Muscle layer of colon (tissue), 2 donors: ENCODE measurements around the gene TGFBR3.

ENCODE experiments used
- H3K27ac ChIP-seq: one replicate; pipeline ENCODE4 v1.7.0; 2013; ENCODE audit warnings: low read depth, mild to moderate bottlenecking, low read length, moderate library complexity
- H3K27me3 ChIP-seq, 2 donors: one replicate each; pipeline ENCODE4 v1.7.0; 2013; ENCODE audit warnings: low read length in 2 of 2, mild to moderate bottlenecking in 2 of 2; ENCODE audit not compliant: insufficient read depth in 2 of 2, control insufficient read depth in 1 of 2
- H3K36me3 ChIP-seq: one replicate; pipeline ENCODE4 v1.7.0; 2013; ENCODE audit warnings: mild to moderate bottlenecking, low read length; ENCODE audit not compliant: insufficient read depth
- H3K4me1 ChIP-seq: one replicate; pipeline ENCODE4 v1.7.0; 2013; ENCODE audit warnings: mild to moderate bottlenecking, low read length; ENCODE audit not compliant: insufficient read depth
- H3K4me3 ChIP-seq, 2 donors: one replicate each; pipeline ENCODE4 v1.7.0; 2013; ENCODE audit warnings: low read length in 2 of 2, low read depth in 1 of 2, mild to moderate bottlenecking in 1 of 2, moderate library complexity in 1 of 2
- H3K9ac ChIP-seq: one replicate; pipeline ENCODE4 v1.7.0; 2013; ENCODE audit warnings: low read length
- H3K9me3 ChIP-seq: one replicate; pipeline ENCODE4 v1.7.0; 2013; ENCODE audit warnings: mild to moderate bottlenecking, low read length
- donor health status: abdominal sarcoma.
- donor health status: Adenocarcinoma of cecum.

Gene TGFBR3

DNA sequence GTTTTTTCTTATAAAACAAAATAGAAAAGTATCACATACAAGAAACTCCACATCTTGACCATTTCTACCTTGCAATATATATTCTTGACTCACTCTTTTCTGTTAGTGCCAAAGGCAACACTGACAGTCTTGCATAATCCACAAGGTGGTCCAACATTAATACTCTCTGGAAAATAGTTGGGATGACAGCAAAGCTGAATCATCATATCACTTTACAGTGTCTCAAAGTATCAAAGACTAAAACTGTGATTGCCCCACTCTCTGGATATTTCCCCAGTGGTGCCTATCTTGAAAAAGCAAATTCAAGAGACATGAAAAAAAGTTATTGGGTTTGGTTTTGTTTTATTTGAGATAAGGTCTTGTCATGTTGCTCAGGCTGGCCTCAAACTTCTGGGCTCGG lies 14.6 kb upstream of the TGFBR3 start:
- no peak overlapping the region for H3K9ac ChIP-seq
- H3K36me3 ChIP-seq = no peaks in the 10 kb centered on the region
- H3K27me3 ChIP-seq = no peaks in the 10 kb centered on the region
- no peak overlapping the region for H3K4me3 ChIP-seq
- H3K9me3 ChIP-seq = no peaks in the 10 kb centered on the region
- no peaks in the 10 kb centered on the region for H3K4me1 ChIP-seq
- no peak overlapping the region for H3K27ac ChIP-seq

DNA sequence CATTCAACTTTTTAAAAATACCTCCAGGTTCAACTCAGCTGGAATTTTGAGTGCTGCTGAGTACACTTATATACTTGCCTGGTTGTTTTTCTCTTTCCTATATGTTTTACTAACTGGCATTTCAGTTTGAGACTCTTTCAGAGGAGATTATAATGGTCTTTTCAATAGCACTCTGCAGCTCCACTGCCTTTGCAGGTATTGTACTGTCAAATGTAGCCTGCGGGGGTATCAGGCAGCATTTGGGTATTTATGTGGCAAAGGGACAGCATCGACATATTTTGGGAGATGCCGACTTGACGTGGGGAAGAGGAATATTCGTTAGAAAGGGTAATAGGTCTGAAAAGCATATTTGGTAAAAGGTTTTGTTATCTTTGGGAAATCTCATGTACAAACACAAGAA lies 11.1 kb upstream of the TGFBR3 start:
- no peaks in the 10 kb centered on the region for H3K4me1 ChIP-seq
- no peaks in the 10 kb centered on the region for H3K36me3 ChIP-seq
- H3K4me3 ChIP-seq = no peak overlapping the region
- H3K9me3 ChIP-seq = no peaks in the 10 kb centered on the region
- no peak overlapping the region for H3K9ac ChIP-seq
- no peaks in the 10 kb centered on the region for H3K27me3 ChIP-seq
- no peak overlapping the region for H3K27ac ChIP-seq

DNA sequence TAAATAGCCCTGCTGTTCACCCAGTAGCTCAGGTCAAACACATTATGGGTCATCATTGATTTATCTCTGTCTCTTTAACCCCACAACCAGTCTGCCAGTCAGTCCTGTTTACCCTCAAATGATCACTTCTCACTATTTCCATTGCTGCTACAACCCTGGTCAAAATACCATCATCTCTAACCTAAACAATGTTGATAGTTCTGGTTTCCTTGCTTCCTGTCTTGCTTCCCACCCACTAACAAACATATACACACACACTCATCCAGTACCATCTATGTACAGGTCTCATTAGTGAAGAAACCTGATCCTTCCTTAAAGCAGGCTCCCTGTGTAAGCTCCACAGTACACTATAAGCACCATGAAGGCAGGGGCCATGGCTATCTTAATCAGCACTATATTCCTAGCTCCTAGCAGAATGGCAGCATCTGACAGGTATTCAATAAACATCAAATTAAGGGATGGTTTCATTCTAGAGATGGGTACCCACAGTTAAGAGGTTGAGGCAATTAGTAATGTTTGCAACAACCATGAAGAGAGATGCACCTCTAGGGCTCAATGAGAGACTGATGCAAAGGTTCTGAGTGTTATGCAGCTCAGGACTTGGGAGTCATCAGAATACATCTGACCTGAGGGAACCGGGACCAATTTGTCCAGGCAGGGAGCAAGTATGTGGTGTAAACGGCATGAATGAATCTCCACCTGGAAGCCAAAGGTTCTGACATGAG lies 10.0 kb upstream of the TGFBR3 start:
- Histone ChIP-seq H3K27ac (no peak overlapping the region), H3K4me3 (no peak overlapping the region), H3K4me1 (no peaks in the 10 kb centered on the region), H3K9me3 (no peaks in the 10 kb centered on the region), H3K27me3 (no peaks in the 10 kb centered on the region), H3K9ac (no peak overlapping the region), H3K36me3 (no peaks in the 10 kb centered on the region)

DNA sequence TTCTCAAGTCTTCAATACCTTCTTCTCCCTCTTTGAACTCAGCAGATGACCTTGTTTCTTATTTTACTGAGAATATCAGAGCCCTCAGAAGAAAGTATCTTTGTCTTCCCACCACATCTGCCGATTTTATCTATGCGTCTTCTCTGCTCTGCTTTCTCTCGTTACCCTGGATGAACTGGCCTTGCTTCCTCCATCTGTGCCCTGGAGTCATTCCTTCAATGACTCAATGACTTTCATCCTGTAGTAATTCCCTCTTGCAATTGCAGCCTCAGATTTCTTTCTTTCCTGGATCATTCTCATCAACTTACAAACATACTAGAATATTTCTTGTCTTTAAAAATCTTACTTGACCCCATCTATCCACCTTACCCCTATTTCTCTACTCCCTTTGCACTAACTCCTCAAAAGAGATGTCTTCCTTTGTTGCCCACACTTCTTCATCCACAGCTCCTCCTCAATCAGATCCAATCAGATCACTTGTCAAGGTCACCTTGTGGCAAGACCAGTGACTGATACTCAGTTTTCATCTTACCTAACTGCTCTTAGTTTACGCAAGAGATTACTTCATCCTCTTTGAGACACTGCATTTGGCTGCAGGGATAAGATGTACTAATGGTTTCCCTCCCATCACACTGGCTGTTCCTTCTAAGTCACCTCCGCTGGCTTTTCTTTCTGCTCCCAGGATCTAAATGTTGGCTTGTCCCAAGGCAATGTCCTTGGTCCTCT lies 8.2 kb upstream of the TGFBR3 start:
- H3K36me3 ChIP-seq = no peaks in the 10 kb centered on the region
- no peaks in the 10 kb centered on the region for H3K27me3 ChIP-seq
- H3K4me1 ChIP-seq = no peaks in the 10 kb centered on the region
- H3K4me3 ChIP-seq = no peak overlapping the region
- no peaks in the 10 kb centered on the region for H3K9me3 ChIP-seq
- H3K9ac ChIP-seq = no peak overlapping the region
- no peak overlapping the region for H3K27ac ChIP-seq

DNA sequence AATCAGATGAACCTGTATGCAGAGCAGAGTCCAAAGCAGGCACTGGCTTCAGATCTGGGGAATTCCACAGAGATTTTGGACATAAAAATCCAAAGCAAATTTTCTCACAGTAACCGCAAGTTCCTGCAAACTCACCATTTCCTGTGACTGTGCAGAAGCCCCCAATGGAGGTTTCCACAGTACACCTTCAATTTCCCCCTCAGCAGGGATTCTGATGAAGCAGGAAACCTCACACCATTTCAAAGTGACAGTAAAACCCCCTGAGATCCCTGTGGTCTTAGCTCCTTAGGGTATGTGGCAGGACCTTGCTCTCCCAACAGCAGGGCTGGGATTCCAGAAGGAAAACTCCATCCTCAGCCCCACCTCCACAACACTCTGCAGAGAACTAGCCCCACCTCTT lies 6.0 kb upstream of the TGFBR3 start:
- H3K27ac ChIP-seq = no peak overlapping the region
- no peak overlapping the region for H3K4me3 ChIP-seq
- H3K36me3 ChIP-seq = no peaks in the 10 kb centered on the region
- H3K4me1 ChIP-seq = no peaks in the 10 kb centered on the region
- H3K9me3 ChIP-seq = no peaks in the 10 kb centered on the region
- H3K27me3 ChIP-seq = no peaks in the 10 kb centered on the region
- H3K9ac ChIP-seq = no peak overlapping the region

DNA sequence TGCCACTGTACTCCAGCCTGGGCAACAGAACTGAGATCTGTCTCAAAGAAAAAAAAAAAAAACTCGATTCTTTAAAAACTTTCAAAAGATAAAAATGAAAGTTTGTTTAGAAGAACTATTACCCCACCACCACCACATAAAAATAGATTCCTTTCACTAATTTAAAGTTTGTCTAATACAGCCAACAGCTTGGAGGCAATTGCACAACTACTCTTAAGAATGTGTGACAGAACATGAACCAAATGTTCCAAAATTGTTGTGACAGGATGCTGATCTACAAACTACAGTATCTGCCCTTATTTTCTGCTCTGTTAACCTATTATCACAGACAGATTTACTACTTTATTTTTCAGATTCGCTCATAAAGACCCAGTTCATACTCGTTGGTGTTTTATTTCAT lies 5.5 kb upstream of the TGFBR3 start:
- H3K4me3 ChIP-seq = no peak overlapping the region
- no peaks in the 10 kb centered on the region for H3K27me3 ChIP-seq
- no peak overlapping the region for H3K27ac ChIP-seq
- peaks cover 5% of the 10 kb centered on the region for H3K4me1 ChIP-seq
- no peaks in the 10 kb centered on the region for H3K36me3 ChIP-seq
- no peaks in the 10 kb centered on the region for H3K9me3 ChIP-seq
- H3K9ac ChIP-seq = no peak overlapping the region

DNA sequence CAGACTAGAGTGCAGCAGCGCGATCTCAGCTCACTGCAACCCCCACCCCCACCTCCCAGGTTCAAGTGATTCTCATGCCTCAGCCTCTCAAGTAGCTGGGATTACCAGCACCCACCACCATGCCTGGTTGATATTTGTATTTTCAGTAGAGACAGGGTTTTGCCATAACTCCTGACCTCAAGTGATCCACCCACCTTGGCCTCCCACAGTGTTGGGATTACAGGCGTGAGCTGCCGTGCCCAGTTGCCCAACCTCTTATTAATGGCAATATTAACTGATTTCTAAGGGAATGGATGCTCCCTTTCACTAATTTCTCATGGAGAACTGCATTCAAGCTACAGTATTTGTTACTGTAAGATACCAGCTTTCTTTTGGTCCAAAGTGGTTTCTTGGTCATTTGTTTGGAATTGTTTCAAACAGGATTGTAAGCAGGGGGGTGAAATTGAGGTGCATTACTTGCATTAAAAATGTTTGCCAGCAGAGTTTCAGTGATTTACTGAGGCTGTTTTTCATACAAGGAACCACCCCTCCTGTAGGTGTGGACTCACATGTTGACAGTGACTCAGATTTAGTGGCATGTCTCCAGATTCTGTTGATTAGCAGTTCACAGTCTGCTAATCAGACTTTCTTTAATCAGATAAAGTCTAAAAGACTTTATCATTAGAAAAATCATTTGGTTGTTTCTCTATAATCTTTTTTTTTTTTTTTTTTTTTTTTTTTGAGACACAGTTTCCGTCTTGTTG lies 3.9 kb upstream of the TGFBR3 start:
- Histone ChIP-seq H3K36me3 (no peaks in the 10 kb centered on the region), H3K4me1 (peaks cover 5% of the 10 kb centered on the region), H3K4me3 (no peak overlapping the region), H3K9me3 (no peaks in the 10 kb centered on the region), H3K27ac (no peak overlapping the region), H3K9ac (no peak overlapping the region), H3K27me3 (no peaks in the 10 kb centered on the region)

DNA sequence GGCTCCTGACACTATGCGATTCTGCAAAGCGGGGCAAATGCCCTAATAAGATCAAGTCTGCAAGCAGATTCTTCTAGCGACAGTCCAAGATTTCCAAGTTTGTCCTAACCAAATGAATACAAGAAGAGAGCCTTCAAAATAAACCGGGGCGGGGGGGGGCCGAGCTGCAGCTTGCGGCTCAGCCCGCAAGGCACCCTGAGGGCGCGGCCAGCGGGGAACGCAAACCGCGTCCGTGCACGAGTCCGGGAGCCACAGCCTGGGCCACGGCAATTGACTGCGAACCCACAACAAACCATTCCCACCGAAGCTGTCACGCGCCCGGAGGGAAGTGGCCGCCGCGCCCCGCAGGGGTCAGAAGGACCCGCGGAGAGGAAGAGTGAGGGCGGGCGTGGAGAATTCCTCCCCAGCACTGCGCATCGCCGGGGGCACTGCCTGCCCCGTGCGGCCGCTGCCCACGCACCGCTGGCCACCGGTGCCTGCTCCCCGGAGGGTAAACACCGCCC lies 687 bp downstream of the TGFBR3 start:
- H3K36me3 ChIP-seq = no peaks in the 10 kb centered on the region
- H3K4me1 ChIP-seq = peaks cover 21% of the 10 kb centered on the region
- H3K9me3 ChIP-seq = no peaks in the 10 kb centered on the region

DNA sequence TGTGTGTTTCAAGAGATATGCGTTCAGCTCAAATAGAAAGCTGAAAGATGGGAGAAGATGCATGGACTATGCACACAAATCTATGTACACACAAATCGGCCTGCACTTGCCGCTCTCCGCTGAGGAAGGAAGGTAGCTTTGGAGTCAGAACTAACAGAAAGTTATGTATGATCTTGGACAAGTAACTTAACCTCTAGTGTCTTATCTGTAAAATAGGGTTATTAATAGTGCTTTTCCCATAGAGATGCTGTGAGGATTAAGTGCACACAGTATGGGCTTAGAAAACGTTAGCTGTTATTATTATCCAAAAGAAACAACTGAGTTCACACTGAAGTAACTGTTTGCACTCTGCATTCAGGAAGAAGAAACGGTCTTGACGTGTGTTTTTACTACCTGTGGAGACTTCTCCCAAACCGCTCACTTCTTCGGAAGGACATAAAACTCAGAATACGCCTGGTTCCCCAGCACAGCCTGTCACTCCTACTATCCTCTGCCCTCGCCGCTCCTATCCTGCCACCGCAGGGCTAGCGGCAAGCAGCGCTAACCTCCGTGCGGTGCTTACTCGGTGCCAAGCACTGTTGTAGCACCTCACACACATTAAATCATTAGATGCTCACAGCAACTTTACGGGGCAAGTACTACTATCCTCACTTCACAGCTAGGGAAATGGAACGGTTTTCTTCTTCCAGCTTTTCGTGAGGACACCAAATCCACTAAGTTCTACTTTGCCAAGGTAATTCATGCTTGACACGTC lies 1.3 kb downstream of the TGFBR3 start:
- Histone ChIP-seq H3K9me3 (no peaks in the 10 kb centered on the region), H3K4me3 (peak overlapping the region; percentile 80 to 86), H3K27ac (peak overlapping the region; percentile 94), H3K4me1 (peaks cover 26% of the 10 kb centered on the region), H3K9ac (peak overlapping the region; percentile 82), H3K27me3 (no peaks in the 10 kb centered on the region), H3K36me3 (no peaks in the 10 kb centered on the region)

More for the DNA sequence above, 687 bp downstream of the TGFBR3 start:
- peak overlapping the region; percentile 94 for H3K27ac ChIP-seq
- peak overlapping the region; percentile 80 to 86 for H3K4me3 ChIP-seq
- peak overlapping the region; percentile 82 for H3K9ac ChIP-seq
- H3K27me3 ChIP-seq = no peaks in the 10 kb centered on the region

DNA sequence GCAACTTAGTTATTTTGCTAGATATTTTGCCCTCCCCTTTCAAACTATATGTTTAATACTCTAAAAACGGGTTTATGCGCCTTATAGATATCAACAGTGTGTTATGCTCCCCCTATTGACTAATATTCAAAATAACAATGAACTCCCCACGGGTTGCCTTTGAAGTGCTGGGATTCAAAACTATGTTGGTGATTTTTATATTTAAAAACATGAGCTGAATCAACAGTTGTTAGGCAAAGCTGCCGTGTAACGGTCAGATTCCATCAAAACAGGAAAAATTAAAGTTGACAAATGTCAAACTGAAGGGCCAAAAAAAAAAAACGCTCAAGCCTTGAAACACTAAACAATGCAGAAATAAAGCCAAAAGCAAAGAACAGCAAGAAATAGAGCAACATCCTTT lies 2.5 kb downstream of the TGFBR3 start:
- peaks cover 38% of the 10 kb centered on the region for H3K4me1 ChIP-seq
- H3K27ac ChIP-seq = peak overlapping the region; percentile 10
- H3K36me3 ChIP-seq = no peaks in the 10 kb centered on the region
- no peaks in the 10 kb centered on the region for H3K9me3 ChIP-seq
- H3K4me3 ChIP-seq = peak overlapping the region in 1 of 2 donors; percentile 86
- H3K27me3 ChIP-seq = no peaks in the 10 kb centered on the region
- H3K9ac ChIP-seq = no peak overlapping the region

DNA sequence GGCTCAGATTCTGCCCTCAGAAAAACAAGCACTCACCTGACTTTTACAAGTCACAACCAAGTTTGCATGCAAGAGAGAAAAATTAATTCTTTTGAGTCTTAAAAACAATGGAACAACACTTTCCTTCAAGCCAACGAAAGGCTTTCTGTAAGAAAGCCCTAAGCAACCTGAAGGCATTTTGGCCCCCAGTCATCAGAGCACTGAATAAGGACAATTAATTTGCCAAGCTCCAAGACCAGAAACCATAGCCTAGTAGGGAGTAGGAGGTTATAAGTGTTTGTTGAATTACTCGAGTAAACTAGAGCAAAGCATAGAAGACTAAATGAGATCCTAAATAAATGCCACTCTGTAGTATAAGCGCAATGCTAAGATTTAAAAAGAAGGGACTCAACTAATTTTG lies 4.7 kb downstream of the TGFBR3 start:
- no peak overlapping the region for H3K9ac ChIP-seq
- H3K4me3 ChIP-seq = no peak overlapping the region
- H3K4me1 ChIP-seq = peaks cover 49% of the 10 kb centered on the region
- H3K27me3 ChIP-seq = no peaks in the 10 kb centered on the region
- no peak overlapping the region for H3K27ac ChIP-seq
- no peaks in the 10 kb centered on the region for H3K9me3 ChIP-seq
- no peaks in the 10 kb centered on the region for H3K36me3 ChIP-seq
